Measurements from ENCODE around the gene DDX27.

The DDX27 gene

GRCh38 chr20:49285813-49286494 is 66.7 kb downstream of the DDX27 start:
- FAIRE-seq (no peak), DNase-seq (ENCODE audit: extremely low spot score, insufficient read length, low read depth) (no peak)

- FAIRE-seq (no peak), DNase-seq (ENCODE audit: extremely low spot score, insufficient read length, low read depth) (no peak)
These were observed 67.7 kb downstream of the DDX27 start for GRCh38 chr20:49286689-49287551.

DNA sequence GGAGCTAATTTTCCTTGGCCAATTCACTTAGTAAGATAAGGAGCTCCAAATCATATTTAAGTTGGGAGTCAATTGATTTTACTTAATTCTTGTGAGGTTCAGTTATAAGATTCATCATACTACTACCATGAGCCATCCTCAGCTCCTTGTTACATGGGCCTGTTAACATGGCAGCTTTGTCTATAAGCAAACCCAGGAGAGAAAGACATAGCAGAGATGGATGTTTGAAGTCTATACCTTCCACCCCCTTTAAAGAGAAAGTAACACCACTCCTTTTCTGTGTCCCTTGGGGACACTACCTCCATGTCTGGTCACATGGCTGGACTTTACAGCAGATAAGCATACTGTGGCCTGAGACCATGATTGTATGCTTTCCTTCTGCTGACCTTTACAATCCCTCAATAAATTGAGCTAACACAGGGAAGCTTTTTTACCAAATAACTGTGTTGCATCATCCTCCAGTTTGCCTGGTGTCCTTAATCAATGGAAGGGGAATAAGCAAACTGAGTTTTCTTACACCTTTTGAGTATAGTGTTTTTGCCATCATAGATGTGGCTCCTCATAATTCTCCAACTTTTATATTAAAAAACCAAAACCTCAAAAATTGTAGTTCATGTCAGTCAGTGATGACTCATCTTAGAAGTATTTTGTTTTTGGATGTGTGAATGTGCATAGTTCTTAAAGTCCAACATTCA is 68.5 kb downstream of the DDX27 start:
- FAIRE-seq (no peak), DNase-seq (ENCODE audit: extremely low spot score, insufficient read length, low read depth) (no peak)

DNA sequence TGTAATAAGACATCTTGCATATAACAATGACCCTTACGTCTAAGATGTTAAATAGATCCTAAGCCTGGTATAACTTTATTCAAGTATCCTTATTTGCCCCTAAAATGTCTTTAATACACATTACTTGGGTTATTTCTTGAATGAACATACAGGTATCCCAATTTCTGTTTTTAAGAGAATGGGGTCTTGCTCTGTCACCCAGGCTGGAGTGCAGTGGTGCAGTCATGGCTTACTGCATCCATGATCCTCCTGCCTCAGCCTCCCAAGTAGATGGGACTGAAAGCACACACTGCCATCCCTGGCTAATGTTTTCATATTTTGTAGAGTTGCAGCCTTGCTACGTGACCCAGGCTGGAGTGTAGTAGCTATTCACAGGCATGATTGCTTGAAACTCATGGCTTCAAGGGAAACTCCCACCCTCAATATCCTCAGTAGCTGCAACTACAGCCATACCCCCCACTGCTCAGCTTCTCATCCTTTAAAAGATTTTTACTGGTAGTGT is 69.1 kb downstream of the DDX27 start:
- FAIRE-seq (no peak), DNase-seq (ENCODE audit: extremely low spot score, insufficient read length, low read depth) (no peak)

GRCh38 chr20:49288784-49289696 is 69.8 kb downstream of the DDX27 start:
- DNase-seq (ENCODE audit: extremely low spot score, insufficient read length, low read depth) (no peak), FAIRE-seq (no peak)

DNA sequence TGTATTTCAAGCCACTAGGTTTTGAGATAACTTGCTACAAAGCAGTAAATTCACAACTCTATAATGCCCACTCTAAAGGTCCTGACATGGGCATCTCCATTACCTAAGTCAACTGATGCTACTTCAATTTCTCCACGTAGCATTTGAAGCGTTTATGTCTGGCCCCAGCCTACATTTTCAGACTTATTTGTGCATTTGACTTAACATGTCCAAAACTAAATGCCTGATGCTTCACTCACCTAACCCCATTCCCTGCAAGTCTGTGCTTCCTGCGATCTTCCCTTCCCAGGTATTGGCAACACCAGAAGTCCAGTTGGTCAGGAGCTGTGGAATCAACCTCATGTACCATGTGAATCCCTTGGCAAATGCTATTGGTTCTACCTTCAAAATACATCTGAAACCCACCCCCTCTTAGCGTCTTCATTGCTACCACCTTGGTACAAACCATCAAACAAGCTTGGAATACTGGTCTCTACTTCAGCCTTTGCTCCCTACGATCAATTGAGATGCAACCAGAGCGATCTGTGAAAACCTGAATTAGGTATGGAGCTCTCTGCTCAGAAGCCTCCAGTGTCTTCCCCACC is 71.5 kb downstream of the DDX27 start:
- FAIRE-seq: no peak
- DNase-seq (ENCODE audit: extremely low spot score, insufficient read length, low read depth): no peak

- FAIRE-seq (no peak), DNase-seq (ENCODE audit: extremely low spot score, insufficient read length, low read depth) (no peak)
These were observed 72.0 kb downstream of the DDX27 start for GRCh38 chr20:49291200-49291599.

DNA sequence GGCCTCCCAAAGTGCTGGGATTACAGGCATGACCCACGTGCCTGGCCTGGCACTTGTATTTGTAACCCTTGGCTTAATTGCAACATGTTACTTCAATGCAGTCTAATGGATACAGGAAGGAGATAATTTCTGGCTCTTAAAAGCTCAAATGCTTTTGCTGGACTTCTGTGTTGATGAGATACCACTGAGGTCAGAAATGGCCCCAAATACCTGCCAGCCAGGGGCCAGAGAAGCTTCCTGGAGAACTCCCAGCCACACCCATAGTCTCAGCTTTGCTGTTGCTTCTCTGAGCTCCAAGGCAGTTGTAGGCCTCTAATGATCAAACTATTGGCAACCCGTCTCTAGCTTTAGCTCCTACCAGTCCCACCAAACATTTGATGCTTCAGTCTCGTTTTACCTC is 72.8 kb downstream of the DDX27 start:
- no peak for FAIRE-seq
- no peak for DNase-seq (ENCODE audit: extremely low spot score, insufficient read length, low read depth)

- FAIRE-seq (no peak), DNase-seq (ENCODE audit: extremely low spot score, insufficient read length, low read depth) (no peak)
These were observed 73.9 kb downstream of the DDX27 start for GRCh38 chr20:49293122-49293521.
